ENCODE data around the gene MAD1L1. TPM values are rescaled to one million over a fixed set of nuclear protein-coding genes. Genes with fewer than 3 reads are reported as not detected.

The MAD1L1 gene
- total and polyA plus RNA-seq, 8 donors, result 21.4 to 58.8 (median 22.5) TPM

- Histone ChIP-seq H3K36me3 (peaks cover 0 to 19% of the 10 kb centered on the region in 2 donors), H3K4me3 (no peak overlapping the region), H3K9me3 (no peaks in the 10 kb centered on the region), H3K27ac (no peak overlapping the region), H3K27me3 (no peaks in the 10 kb centered on the region), H3K4me1 (peaks cover 0 to 5% of the 10 kb centered on the region in 2 donors)
- TF ChIP-seq, protein P1, sequence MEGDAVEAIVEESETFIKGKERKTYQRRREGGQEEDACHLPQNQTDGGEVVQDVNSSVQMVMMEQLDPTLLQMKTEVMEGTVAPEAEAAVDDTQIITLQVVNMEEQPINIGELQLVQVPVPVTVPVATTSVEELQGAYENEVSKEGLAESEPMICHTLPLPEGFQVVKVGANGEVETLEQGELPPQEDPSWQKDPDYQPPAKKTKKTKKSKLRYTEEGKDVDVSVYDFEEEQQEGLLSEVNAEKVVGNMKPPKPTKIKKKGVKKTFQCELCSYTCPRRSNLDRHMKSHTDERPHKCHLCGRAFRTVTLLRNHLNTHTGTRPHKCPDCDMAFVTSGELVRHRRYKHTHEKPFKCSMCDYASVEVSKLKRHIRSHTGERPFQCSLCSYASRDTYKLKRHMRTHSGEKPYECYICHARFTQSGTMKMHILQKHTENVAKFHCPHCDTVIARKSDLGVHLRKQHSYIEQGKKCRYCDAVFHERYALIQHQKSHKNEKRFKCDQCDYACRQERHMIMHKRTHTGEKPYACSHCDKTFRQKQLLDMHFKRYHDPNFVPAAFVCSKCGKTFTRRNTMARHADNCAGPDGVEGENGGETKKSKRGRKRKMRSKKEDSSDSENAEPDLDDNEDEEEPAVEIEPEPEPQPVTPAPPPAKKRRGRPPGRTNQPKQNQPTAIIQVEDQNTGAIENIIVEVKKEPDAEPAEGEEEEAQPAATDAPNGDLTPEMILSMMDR (IDR thresholded peaks at IDR 0.05), result no peak
- intact Hi-C loops (cut with DNase I), result no loop called here
- DNase-seq, result peak in 2 of 4 donors; percentile 10 to 41
- no peak for ATAC-seq
Measured at GRCh38 chr7:2040201-2040892, 192.4 kb downstream of the MAD1L1 start.

DNA sequence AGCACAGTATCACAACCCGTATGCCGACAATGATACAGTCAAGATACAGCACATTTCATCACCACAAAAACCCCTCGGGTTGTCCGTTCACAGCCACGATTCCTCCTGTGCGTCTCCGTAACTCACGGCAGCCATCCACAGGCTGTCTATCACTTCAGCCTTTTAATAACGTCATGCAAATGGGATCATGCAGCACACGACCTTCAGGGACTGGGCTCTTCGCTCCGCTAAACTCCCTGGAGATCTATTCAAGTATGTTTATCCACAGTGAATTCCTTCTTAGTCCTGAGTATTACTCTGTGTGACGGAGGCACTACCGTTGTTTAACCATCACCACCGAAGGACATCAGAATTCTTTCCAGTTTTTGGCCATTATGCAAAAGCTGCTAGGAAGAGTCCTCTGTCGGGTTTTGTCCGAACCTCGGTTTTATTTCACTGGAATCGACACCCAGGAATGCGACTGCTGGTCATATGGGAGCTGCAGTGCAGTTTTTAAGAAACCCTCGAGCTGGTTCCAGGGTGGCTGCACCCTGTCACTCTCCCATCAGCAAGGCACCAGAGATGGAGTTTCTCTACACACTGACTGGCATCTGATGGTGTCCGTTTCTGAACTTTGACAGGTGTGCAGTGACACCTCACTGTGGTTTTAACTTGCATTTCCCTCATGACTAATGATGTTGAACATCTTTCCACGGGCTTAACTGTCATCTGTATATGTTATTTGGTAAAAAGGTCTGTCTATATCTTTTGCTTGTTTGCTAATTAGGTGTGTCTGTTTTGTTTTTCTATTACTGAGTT lies 193.6 kb downstream of the MAD1L1 start:
- Histone ChIP-seq H3K27me3 (no peaks in the 10 kb centered on the region), H3K4me1 (peaks cover 0 to 5% of the 10 kb centered on the region in 2 donors), H3K9me3 (no peaks in the 10 kb centered on the region), H3K27ac (no peak overlapping the region), H3K4me3 (no peak overlapping the region), H3K36me3 (peaks cover 0 to 19% of the 10 kb centered on the region in 2 donors)
- ATAC-seq, result no peak
- peak in 2 of 4 donors; percentile 7 to 12 for DNase-seq
- TF ChIP-seq, protein P1 (IDR thresholded peaks at IDR 0.05), result no peak
- intact Hi-C loops (cut with DNase I), result no loop called here

GRCh38 chr7:2037808-2038522 lies 194.8 kb downstream of the MAD1L1 start:
- ATAC-seq (peak; percentile 75), DNase-seq (peak; percentile 1 to 85 (median 53))
- H3K27ac ChIP-seq, result peak overlapping the region in 1 of 2 donors; percentile 11
- no peaks in the 10 kb centered on the region for H3K27me3 ChIP-seq
- intact Hi-C loops (cut with DNase I), result no loop called here
- peaks cover 0 to 5% of the 10 kb centered on the region in 2 donors for H3K4me1 ChIP-seq
- no peaks in the 10 kb centered on the region for H3K9me3 ChIP-seq
- TF ChIP-seq, protein P1 (IDR thresholded peaks at IDR 0.05), result no peak
- H3K4me3 ChIP-seq, result peak overlapping the region; percentile 1 to 10
- peaks cover 0 to 8% of the 10 kb centered on the region in 2 donors for H3K36me3 ChIP-seq

GRCh38 chr7:2037301-2037807 lies 195.4 kb downstream of the MAD1L1 start:
- TF ChIP-seq, protein P1 (IDR thresholded peaks at IDR 0.05), result no peak
- Histone ChIP-seq H3K27me3 (no peaks in the 10 kb centered on the region), H3K9me3 (no peaks in the 10 kb centered on the region), H3K4me3 (peak overlapping the region; percentile 1 to 10), H3K27ac (peak overlapping the region in 1 of 2 donors; percentile 11), H3K36me3 (peaks cover 0 to 2% of the 10 kb centered on the region in 2 donors), H3K4me1 (peaks cover 0 to 5% of the 10 kb centered on the region in 2 donors)
- peak in 2 of 4 donors; percentile 29 to 45 for DNase-seq
- ATAC-seq, result peak; percentile 17
- intact Hi-C loops (cut with DNase I), result no loop called here

All from left lung (tissue), 10 donors.